ENCODE measurements around the gene MVK.

DNA sequence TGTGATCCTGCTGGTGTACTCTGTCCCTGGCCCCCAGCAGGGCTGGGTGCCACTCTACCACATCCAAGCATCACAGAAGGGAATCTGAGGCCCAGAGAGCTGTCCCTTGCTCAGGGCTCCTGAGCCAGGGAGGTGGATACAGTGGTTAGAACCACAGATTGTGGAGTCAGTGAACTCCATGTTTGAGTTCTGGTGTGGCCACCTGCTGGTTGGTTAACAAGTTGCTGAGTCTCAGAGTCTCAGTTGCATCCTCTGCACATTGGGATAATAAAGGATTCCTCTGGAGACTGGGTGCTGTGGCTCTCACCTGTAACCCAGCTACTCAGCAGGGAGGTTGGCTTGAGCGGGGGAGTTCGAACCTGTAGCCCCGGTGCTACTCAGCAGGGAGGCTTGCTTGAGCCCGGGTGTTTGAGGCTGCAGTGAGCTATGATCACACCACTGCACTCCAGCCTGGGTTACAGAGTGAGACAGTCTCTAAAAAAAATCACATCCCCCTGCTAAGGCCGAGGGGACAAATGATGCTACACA, 39.4 kb downstream of the MVK start:
- TF ChIP-seq EZH2 (IDR thresholded peaks at IDR 0.05; ENCODE audit: insufficient read depth, poor library complexity, severe bottlenecking): no peak
- TF ChIP-seq EZH2phosphoT487 (IDR thresholded peaks at IDR 0.05; ENCODE audit: insufficient read depth, low read depth): no peak

All from GM23248 (cell line).